ENCODE data around the gene SSU72. TPM values are rescaled to one million over a fixed set of nuclear protein-coding genes. Genes with fewer than 3 reads are reported as not detected.
"Not testable (repeated sequence)": the region's sequence is repeated elsewhere in the genome, so short reads cannot be mapped to it uniquely, and the experiment has no call there.

SSU72 gene
- polyA plus RNA-seq, 1 donor from 2014 or later: 176 TPM

DNA sequence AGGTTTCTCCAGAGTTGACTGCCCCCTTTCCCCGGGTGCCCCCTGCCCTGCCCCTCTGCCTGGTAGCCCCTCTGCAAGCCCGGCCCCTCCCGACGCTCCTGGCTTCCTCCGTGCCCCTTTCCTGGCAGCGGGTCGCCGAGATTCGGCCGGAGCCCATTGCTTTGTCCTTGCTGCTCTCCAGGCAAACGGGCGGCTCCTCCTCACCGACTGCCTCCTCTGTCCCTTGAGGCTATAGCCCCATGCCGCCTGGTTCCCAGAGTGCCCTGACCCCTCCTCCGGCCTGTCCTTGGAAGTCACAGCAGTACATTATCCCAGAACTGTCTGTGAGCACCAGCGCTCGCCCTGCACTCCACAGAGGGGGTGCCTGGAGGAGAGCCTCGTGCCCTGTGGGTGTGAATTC lies 61.0 kb downstream of the SSU72 start:
- H3K36me3 Mint-ChIP-seq, H3K9me3 Mint-ChIP-seq, H3K27me3 Mint-ChIP-seq, H3K4me1 Mint-ChIP-seq, H3K27ac Mint-ChIP-seq: not testable (repeated sequence)
- peak overlapping the region in 3 of 4 donors; percentile 32 to 79 (median 79) for H3K4me3 Mint-ChIP-seq

DNA sequence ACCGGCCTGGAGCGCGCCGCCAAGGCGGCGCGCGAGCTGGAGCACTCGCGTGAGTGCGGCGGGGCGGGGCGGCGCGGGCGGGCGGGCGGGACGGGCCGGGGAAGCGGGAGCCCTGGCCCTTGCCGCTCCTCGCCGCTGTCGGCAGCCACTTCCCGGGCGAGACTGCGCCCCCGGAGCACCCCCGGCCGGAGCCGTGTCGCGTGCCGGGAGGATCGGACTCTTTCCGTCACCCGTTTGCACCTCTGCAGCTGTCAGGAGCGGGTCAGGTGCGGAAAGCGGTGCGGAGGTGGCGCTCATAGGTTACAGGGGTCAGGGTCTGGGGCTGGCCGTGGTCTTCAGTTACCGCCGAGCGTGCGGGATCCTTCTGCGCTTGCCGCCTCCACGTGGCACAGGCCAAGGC lies 62.2 kb downstream of the SSU72 start:
- not testable (repeated sequence) for H3K36me3 Mint-ChIP-seq, H3K27me3 Mint-ChIP-seq, H3K9me3 Mint-ChIP-seq, H3K4me1 Mint-ChIP-seq
- Mint-ChIP-seq H3K4me3 (peak overlapping the region; percentile 66 to 87 (median 79)), H3K27ac (peak overlapping the region in 1 of 3 donors; percentile 73)

DNA sequence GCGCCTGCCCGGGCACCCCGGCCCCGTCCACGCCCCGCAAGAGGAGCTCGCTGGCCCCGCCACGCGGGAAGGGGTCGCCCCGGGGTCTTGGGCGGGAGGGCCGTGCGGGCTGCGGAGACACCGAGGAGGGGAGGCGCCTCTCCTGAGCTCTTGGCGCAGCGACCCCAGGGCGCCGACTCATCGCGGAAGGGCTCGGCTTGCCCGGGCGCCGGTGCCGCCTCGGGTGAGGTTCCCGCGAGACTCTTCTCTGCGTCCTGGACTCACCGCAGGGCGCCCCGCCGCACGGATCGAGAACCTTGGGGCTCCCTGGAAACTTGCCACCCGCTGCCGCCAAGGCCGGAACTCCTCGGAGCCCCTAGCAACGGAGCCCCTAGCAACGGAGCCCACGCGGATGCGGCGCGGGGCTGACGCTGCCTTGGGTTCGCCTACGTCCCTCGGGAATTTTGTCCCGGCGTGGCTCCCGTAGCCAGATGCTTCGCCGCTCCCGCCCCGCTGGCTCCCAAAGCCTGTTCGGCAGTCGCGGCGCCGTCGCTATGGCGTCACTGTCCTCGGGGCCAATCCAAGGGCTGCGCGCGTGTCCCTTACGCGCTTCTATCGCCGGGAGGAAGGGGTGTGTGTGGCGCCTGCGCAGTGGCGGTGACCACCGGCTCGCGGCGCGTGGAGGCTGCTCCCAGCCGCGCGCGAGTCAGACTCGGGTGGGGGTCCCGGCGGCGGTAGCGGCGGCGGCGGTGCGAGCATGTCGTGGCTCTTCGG lies 63.0 kb downstream of the SSU72 start, which contains the start of gene ATAD3A:
TSS of gene ATAD3A (plus strand) at position 630 of the 753 bp plus-strand sequence. CDS start at position 737, 107 bp downstream.
- Mint-ChIP-seq H3K4me3 (peak within 1 kb of the TSS; percentile 87 to 96 (median 94)), H3K36me3 (no peaks in the 10 kb centered on the region), H3K9me3 (no peaks in the 10 kb centered on the region), H3K27me3 (no peaks in the 10 kb centered on the region), H3K4me1 (peaks cover 6 to 9% (median 8%) of the 10 kb centered on the region in 3 donors), H3K27ac (peak within 1 kb of the TSS; percentile 85 to 97 (median 97))

DNA sequence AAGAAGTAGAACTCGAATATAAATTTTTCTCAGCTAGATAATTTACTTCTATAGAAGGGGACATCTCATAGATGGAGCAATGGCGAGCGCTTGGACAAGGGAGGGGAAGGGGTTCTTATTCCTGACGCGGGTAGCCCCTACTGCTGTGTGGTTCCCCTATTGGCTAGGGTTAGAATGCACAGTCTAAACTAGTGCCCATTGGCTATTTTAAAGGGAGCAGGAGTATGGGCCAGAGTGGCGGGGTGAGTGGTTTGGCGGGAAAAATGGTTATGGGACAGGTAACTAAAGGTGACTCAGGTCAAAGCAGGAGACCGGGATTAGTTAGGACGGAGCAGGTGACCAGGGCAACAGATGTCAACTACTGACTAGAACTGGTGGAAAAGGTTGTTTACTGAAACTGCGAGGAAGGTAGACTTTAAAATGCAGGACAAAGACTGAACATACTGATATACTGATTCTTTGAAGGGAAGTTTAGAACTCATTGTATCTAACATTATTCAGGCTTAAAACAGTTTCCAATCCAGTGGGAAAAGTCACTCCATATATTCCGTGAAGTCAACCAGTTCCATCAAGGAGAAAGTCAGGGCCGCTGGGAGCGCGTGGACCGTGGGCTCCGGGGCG lies 63.6 kb downstream of the SSU72 start:
- H3K27ac Mint-ChIP-seq: peak overlapping the region; percentile 54 to 97 (median 85)
- H3K4me3 Mint-ChIP-seq: peak overlapping the region; percentile 87 to 94 (median 90)
- peaks cover 6 to 9% (median 8%) of the 10 kb centered on the region in 3 donors for H3K4me1 Mint-ChIP-seq
- H3K9me3 Mint-ChIP-seq: no peaks in the 10 kb centered on the region
- H3K36me3 Mint-ChIP-seq: no peaks in the 10 kb centered on the region
- H3K27me3 Mint-ChIP-seq: no peaks in the 10 kb centered on the region

DNA sequence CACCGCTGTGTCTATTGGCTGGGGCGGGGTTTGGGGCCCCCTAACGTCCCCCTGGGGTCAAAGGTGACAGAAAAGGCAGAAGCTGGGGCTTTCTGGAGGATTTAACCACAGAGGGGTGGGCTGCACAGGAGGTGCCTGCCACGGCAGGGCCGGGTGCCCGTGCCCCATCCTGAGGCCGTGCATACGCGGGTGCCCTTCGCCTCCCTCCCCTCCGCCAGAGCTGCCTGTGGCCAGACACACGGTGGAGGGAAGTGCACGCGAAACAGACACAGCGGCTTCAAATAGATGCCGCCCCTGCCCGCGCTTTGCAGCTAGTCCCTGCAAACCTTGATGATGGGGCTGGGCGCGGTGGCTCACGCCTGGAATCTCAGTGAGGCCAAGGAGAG lies 65.2 kb downstream of the SSU72 start:
- H3K27me3 Mint-ChIP-seq, H3K27ac Mint-ChIP-seq, H3K36me3 Mint-ChIP-seq: not testable (repeated sequence)

DNA sequence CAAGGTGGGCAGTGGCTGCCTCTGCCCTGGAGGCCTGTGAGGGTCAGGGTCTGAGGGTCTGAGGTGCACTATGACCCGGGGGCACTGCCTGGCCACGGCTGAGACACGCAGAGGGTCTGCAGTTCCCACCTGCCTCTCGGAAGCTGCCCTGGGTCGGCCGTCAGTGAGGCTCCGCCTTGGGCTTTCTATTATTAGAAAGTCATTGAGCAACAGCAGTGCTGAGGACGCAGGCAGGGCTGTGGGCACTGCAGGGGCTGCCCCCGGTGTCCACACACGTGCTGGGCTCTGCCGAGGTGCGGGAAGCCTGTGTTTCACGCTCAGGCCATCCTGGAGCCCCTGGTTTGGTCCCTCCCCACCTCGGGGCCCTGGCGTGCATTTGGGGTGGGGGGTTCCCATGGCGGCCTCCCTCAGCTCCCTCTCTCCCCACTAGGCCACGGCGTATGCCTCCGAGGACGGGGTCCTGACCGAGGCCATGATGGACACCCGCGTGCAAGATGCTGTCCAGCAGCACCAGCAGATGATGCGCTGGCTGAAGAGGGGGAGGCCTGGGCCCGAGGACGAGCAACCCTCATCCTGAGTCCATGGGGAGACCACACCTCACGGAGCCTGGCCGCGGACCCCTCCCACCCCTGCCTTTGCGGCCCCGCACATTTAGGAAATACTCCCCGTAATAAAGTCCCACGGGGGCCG lies 65.7 kb downstream of the SSU72 start:
- not testable (repeated sequence) for H3K27me3 Mint-ChIP-seq, H3K27ac Mint-ChIP-seq, H3K9me3 Mint-ChIP-seq, H3K4me3 Mint-ChIP-seq, H3K36me3 Mint-ChIP-seq
- peaks cover 12 to 20% (median 13%) of the 10 kb centered on the region in 3 donors for H3K4me1 Mint-ChIP-seq

More for the DNA sequence above, 65.2 kb downstream of the SSU72 start:
- not testable (repeated sequence) for H3K4me3 Mint-ChIP-seq, H3K9me3 Mint-ChIP-seq
- peaks cover 12 to 20% (median 13%) of the 10 kb centered on the region in 3 donors for H3K4me1 Mint-ChIP-seq

DNA sequence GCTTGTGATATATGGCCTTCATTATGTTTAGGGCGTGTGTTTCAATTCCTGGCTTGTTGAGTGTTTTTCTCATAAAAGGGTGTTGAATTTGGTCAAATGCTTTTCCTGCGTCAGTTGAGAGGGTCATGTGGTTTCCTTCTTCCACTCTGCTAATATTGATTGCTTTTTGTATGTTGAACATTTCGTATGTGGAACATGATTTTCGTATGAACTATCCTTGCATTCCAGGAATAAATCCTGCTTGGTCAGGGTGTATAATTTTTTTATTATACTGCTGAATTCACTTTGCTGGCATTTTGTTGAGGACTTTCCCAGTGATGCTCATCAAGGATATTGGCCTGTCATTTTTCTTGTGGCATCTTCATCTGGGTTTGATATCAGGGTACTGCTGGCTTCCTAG lies 67.4 kb downstream of the SSU72 start:
- Mint-ChIP-seq H3K4me3 (peak overlapping the region in 1 of 4 donors; percentile 27), H3K9me3 (no peaks in the 10 kb centered on the region), H3K27me3 (no peaks in the 10 kb centered on the region), H3K36me3 (no peaks in the 10 kb centered on the region), H3K27ac (peak overlapping the region in 1 of 3 donors; percentile 12), H3K4me1 (peaks cover 11 to 20% (median 12%) of the 10 kb centered on the region in 3 donors)

DNA sequence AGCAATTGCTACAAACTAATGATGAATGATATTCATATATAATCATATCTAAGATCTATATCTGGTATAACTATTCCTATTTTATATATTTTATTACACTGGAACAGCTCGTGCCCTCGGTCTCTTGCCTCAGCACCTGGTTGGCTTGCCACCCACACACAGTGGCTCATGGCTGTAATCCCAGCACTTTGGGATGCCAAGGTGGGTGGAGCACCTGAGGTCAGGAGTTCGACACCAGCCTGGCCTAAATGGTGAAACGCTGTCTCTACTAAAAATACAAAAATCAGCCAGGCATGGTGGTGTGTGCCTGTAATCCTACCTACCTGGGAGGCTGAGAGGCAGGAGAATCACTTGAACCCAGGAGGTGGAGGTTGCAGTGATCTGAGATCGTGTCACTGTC lies 68.9 kb downstream of the SSU72 start:
- not testable (repeated sequence) for H3K27me3 Mint-ChIP-seq, H3K36me3 Mint-ChIP-seq, H3K9me3 Mint-ChIP-seq
- Mint-ChIP-seq H3K4me3 (peak overlapping the region; percentile 87 to 97 (median 92)), H3K4me1 (peaks cover 6 to 16% (median 7%) of the 10 kb centered on the region in 3 donors), H3K27ac (peak overlapping the region; percentile 90 to 95 (median 91))

DNA sequence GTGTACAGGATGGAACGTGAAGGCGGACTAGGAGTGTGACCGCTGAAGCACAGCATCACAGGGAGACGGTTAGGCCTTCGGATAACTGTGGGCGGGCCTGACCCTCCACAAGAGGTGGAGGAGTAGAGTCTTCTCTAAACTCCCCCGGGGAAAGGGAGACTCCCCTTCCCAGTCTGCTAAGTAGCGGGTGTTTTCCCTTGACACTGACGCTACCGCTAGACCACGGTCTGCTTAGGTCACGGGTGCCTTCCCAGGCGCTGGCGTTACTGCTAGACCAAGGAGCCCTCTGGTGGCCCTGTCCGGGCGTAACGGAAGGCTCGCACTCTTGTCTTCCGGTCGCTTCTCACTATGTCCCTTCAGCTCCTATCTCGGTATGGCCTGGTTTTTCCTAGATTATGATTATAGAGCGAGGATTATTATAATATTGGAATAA lies 69.3 kb downstream of the SSU72 start:
- not testable (repeated sequence) for H3K9me3 Mint-ChIP-seq, H3K27me3 Mint-ChIP-seq, H3K36me3 Mint-ChIP-seq
- H3K4me1 Mint-ChIP-seq: peaks cover 6 to 15% (median 6%) of the 10 kb centered on the region in 3 donors
- H3K4me3 Mint-ChIP-seq: peak overlapping the region; percentile 87 to 97 (median 92)
- peak overlapping the region; percentile 90 to 95 (median 95) for H3K27ac Mint-ChIP-seq

DNA sequence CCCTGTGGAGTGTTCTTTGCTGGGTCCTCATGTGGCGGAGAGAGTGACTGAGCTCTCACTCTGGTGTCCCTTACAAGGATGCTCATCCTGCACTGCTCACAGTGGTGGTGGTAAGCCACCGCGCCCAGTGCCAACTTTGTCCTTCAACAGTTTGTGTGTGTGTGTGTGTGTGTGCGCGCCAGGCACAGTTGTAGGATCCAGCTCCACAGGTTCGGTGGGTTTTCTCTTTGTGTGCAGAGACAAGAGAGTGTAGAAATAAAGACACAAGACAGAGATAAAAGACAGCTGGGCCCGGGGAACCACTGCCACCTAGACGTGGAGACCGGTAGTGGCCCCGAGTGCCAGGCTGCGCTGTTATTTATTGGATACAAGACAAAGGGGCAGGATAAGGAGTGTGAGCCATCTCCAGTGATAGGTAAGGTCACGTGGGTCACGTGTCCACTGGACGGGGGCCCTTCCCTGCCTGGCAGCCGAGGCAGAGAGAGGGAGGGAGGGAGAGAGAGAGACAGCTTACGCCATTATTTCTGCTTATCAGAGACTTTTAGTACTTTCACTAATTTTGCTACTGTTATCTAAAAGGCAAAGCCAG lies 69.8 kb downstream of the SSU72 start:
- not testable (repeated sequence) for H3K9me3 Mint-ChIP-seq, H3K36me3 Mint-ChIP-seq, H3K27me3 Mint-ChIP-seq
- Mint-ChIP-seq H3K4me1 (peaks cover 6 to 15% (median 6%) of the 10 kb centered on the region in 3 donors), H3K27ac (peak overlapping the region; percentile 90 to 95 (median 95)), H3K4me3 (peak overlapping the region; percentile 87 to 97 (median 92))

DNA sequence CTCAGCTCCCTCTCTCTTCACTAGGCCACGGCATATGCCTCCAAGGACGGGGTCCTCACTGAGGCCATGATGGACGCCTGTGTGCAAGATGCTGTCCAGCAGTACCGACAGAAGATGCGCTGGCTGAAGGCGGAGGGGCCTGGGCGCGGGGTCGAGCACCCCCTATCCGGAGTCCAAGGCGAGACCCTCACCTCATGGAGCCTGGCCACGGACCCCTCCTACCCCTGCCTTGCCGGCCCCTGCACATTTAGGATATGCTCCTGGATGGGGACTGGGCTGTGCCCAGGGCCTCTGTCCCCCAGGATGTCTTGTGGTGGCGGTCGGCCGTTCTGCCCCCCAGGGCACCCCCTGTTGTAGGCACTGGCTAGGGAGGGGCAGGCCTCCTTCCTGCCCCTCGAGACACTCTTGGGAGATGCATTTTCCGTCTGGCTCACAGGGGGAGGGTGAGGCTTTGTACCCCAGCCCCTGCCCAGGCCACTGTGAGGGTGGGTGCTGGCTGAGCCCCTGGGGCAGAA lies 79.1 kb downstream of the SSU72 start:
- H3K9me3 Mint-ChIP-seq: not testable (repeated sequence)

DNA sequence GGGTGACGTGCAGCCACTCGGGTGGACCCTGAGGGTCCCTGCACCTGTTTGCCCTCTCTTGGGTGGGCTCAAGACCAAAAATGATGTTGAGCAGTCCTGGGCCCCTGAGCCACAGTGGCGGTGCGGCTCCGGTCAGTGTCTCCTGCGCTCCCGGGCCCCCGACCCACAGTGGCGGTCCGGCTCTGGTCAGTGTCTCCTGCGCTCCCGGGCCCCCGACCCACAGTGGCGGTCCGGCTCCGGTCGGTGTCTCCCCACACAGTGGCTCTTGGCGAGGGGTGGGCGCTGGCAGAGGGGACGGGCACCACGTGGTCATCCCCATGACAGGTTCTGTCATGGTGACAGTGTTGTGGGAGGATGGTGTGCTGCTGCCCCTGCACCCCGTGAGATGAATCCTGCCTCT lies 80.4 kb downstream of the SSU72 start:
- not testable (repeated sequence) for H3K4me3 Mint-ChIP-seq, H3K4me1 Mint-ChIP-seq, H3K27me3 Mint-ChIP-seq, H3K27ac Mint-ChIP-seq, H3K9me3 Mint-ChIP-seq
- H3K36me3 Mint-ChIP-seq: peaks cover 14% of the 10 kb centered on the region

More for the DNA sequence above, 79.1 kb downstream of the SSU72 start:
- not testable (repeated sequence) for H3K4me3 Mint-ChIP-seq, H3K4me1 Mint-ChIP-seq, H3K27ac Mint-ChIP-seq, H3K27me3 Mint-ChIP-seq
- peaks cover 14% of the 10 kb centered on the region for H3K36me3 Mint-ChIP-seq

Measured in IgD-negative memory B cell (primary cell).